Umbilical cord (tissue), 2 donors: Measurements from ENCODE around the gene SNED1. TPM values are rescaled to one million over a fixed set of nuclear protein-coding genes. Genes with fewer than 3 reads are reported as not detected.

Source experiments
- DNase-seq: peaks from one replicate; pipeline ENCODE4 v3.0.0-alpha.2; 2015; ENCODE audit warnings: low spot score
- total RNA-seq: library from RNA; depleted of rRNA; stranded (reverse); fragments of >200 nt; gene quantifications from one replicate; pipeline ENCODE4 v1.2.3, GENCODE V29; 2014; ENCODE audit warnings: low replicate concordance; ENCODE audit not compliant: insufficient read depth

Gene SNED1
- total RNA-seq, 1 donor from 2014 or later: 3.6 TPM

- no peak for DNase-seq
Measured at GRCh38 chr2:241066893-241067341, 68.5 kb downstream of the SNED1 start.

GRCh38 chr2:241067501-241068135 lies 69.2 kb downstream of the SNED1 start:
- DNase-seq: no peak

- no peak for DNase-seq
Measured at GRCh38 chr2:241068136-241068941, 69.9 kb downstream of the SNED1 start.

GRCh38 chr2:241068942-241069810 lies 70.8 kb downstream of the SNED1 start:
- no peak for DNase-seq

GRCh38 chr2:241069821-241070281 lies 71.4 kb downstream of the SNED1 start:
- DNase-seq: no peak

GRCh38 chr2:241070361-241070760 lies 71.9 kb downstream of the SNED1 start:
- no peak for DNase-seq

- no peak for DNase-seq
Measured at GRCh38 chr2:241070811-241071676, 72.6 kb downstream of the SNED1 start.

- DNase-seq: no peak
Measured at GRCh38 chr2:241071677-241072111, 73.3 kb downstream of the SNED1 start.

- DNase-seq: no peak
Measured at GRCh38 chr2:241072151-241072550, 73.7 kb downstream of the SNED1 start.

GRCh38 chr2:241072553-241073165 lies 74.2 kb downstream of the SNED1 start:
- no peak for DNase-seq

GRCh38 chr2:241073166-241074064 lies 75.0 kb downstream of the SNED1 start:
- no peak for DNase-seq

GRCh38 chr2:241074065-241074818 lies 75.8 kb downstream of the SNED1 start:
- DNase-seq: no peak

GRCh38 chr2:241074901-241075540 lies 76.6 kb downstream of the SNED1 start:
- no peak for DNase-seq

- no peak for DNase-seq
Measured at GRCh38 chr2:241080405-241081189, 82.2 kb downstream of the SNED1 start.

- DNase-seq: no peak
Measured at GRCh38 chr2:241081190-241081642, 82.8 kb downstream of the SNED1 start.

- no peak for DNase-seq
Measured at GRCh38 chr2:241081643-241082340, 83.4 kb downstream of the SNED1 start.
